ENCODE data around the gene HIPK3. TPM values are rescaled to one million over a fixed set of nuclear protein-coding genes. Genes with fewer than 3 reads are reported as not detected.

Gene HIPK3
- total RNA-seq, 4 donors from 2014 or later, result 233 to 345 (median 278) TPM

GRCh38 chr11:33320016-33320813 is 63.0 kb downstream of the HIPK3 start:
- DNase-seq (ENCODE audit: low spot score) (no peak), ATAC-seq (ENCODE audit: low FRiP score) (no peak)
- TF ChIP-seq, protein P1, sequence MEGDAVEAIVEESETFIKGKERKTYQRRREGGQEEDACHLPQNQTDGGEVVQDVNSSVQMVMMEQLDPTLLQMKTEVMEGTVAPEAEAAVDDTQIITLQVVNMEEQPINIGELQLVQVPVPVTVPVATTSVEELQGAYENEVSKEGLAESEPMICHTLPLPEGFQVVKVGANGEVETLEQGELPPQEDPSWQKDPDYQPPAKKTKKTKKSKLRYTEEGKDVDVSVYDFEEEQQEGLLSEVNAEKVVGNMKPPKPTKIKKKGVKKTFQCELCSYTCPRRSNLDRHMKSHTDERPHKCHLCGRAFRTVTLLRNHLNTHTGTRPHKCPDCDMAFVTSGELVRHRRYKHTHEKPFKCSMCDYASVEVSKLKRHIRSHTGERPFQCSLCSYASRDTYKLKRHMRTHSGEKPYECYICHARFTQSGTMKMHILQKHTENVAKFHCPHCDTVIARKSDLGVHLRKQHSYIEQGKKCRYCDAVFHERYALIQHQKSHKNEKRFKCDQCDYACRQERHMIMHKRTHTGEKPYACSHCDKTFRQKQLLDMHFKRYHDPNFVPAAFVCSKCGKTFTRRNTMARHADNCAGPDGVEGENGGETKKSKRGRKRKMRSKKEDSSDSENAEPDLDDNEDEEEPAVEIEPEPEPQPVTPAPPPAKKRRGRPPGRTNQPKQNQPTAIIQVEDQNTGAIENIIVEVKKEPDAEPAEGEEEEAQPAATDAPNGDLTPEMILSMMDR (IDR thresholded peaks at IDR 0.05), result no peak

GRCh38 chr11:33320814-33321330 is 63.7 kb downstream of the HIPK3 start:
- DNase-seq (ENCODE audit: low spot score) (no peak), ATAC-seq (ENCODE audit: low FRiP score) (peak; percentile 48)
- TF ChIP-seq, protein P1 (IDR thresholded peaks at IDR 0.05), result no peak

DNA sequence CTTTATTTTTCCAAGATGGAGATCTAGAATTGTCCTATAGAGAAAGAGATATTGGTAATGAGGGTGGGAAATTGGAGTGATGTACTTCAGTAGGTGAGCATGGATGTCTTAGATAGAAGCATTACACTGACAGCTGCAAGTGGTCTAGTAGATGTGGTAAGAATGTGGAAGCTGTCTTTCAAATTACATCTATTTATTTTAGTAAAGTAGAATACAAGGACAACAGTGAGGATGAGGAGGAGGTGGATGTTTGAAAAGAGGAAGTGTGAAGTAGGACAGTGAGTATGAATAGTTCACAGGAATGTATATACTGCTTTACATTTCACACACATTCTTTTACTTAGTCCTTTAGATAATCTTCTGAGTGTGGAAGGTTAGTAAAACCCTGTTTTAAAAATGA is 64.2 kb downstream of the HIPK3 start:
- TF ChIP-seq, protein P1 (IDR thresholded peaks at IDR 0.05), result no peak
- DNase-seq (ENCODE audit: low spot score), result no peak
- no peak for ATAC-seq (ENCODE audit: low FRiP score)

GRCh38 chr11:33323421-33323820 is 66.2 kb downstream of the HIPK3 start:
- no peak for DNase-seq (ENCODE audit: low spot score)
- TF ChIP-seq, protein P1 (IDR thresholded peaks at IDR 0.05), result no peak
- ATAC-seq (ENCODE audit: low FRiP score), result no peak

GRCh38 chr11:33324302-33324985 is 67.3 kb downstream of the HIPK3 start:
- ATAC-seq (ENCODE audit: low FRiP score), result no peak
- no peak for DNase-seq (ENCODE audit: low spot score)
- TF ChIP-seq, protein P1 (IDR thresholded peaks at IDR 0.05), result no peak

DNA sequence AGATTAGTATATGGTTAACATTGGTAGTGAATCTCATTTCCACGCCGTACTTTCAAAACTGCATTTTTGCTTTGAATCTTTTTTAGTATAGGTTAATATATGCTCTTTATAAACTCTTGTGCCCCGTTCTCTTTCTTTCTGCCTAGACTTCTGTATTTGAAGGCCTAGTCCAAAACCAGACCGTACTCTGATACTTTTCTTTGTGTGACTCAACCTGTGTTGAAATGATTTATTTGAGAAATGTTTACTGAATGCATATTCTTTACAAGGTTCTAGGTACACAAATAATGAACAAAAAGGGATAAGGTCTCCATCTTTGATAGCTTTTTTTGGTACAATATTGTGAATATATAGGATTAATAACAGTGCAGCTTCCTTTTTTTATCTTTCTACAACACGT is 68.3 kb downstream of the HIPK3 start:
- no peak for DNase-seq (ENCODE audit: low spot score)
- TF ChIP-seq, protein P1 (IDR thresholded peaks at IDR 0.05), result no peak

More for the DNA sequence above, 68.3 kb downstream of the HIPK3 start:
- ATAC-seq (ENCODE audit: low FRiP score), result no peak
